Activated CD4-positive, CD25-positive, alpha-beta regulatory T cell treated with anti-CD3 and anti-CD28 coated beads, Interleukin-2, amount 50 U/mL, for 24 hours (primary cell): ENCODE data around the gene OSCP1.
A peak's percentile ranks its signal among the peaks of the same experiment; 100 is the strongest.
"Not testable (repeated sequence)": the region's sequence is repeated elsewhere in the genome, so short reads cannot be mapped to it uniquely, and the experiment has no call there.

Experiments
- ATAC-seq, 2 donors: fragments of 150-1000 bp; cut with Tn5 transposase; one replicate each; pipeline ENCODE4 v1.10.0; 2021; ENCODE audit warnings: mild to moderate bottlenecking in 1 of 2, moderate library complexity in 1 of 2

Gene OSCP1

GRCh38 chr1:36450270-36450918 is at the start of gene OSCP1:
TSS of gene OSCP1 (minus strand) at chr1:36450451. CDS start at chr1:36450369, 82 bp downstream.
- ATAC-seq: peak; percentile 99 to 100

- no peak for ATAC-seq
Measured at GRCh38 chr1:36497207-36497606, 47.0 kb upstream of the OSCP1 start.

- ATAC-seq: no peak
Measured at GRCh38 chr1:36494971-36495370, 44.7 kb upstream of the OSCP1 start.

GRCh38 chr1:36493524-36493923 is 43.3 kb upstream of the OSCP1 start:
- ATAC-seq: no peak

- ATAC-seq: no peak
Measured at GRCh38 chr1:36492491-36492890, 42.2 kb upstream of the OSCP1 start.

- ATAC-seq: not testable (repeated sequence)
Measured at GRCh38 chr1:36489258-36490051, 39.2 kb upstream of the OSCP1 start.

GRCh38 chr1:36487906-36488305 is 37.7 kb upstream of the OSCP1 start:
- ATAC-seq: no peak

- ATAC-seq: not testable (repeated sequence)
Measured at GRCh38 chr1:36487336-36487725, 37.1 kb upstream of the OSCP1 start.

- no peak for ATAC-seq
Measured at GRCh38 chr1:36486439-36487335, 36.4 kb upstream of the OSCP1 start.

- no peak for ATAC-seq
Measured at GRCh38 chr1:36486093-36486438, 35.8 kb upstream of the OSCP1 start.

- ATAC-seq: no peak
Measured at GRCh38 chr1:36484099-36484498, 33.8 kb upstream of the OSCP1 start.

- ATAC-seq: no peak
Measured at GRCh38 chr1:36482724-36483388, 32.6 kb upstream of the OSCP1 start, which contains the start of gene CSF3R. TSS of gene CSF3R (minus strand) at chr1:36482913. CDS start at chr1:36479496, 3,417 bp downstream.

- ATAC-seq: no peak
Measured at GRCh38 chr1:36481771-36482723, 31.8 kb upstream of the OSCP1 start.

GRCh38 chr1:36481091-36481490 is 30.8 kb upstream of the OSCP1 start:
- no peak for ATAC-seq

- ATAC-seq: no peak
Measured at GRCh38 chr1:36480161-36480560, 29.9 kb upstream of the OSCP1 start.

- ATAC-seq: no peak
Measured at GRCh38 chr1:36479505-36480051, 29.3 kb upstream of the OSCP1 start.

GRCh38 chr1:36477615-36478014 is 27.4 kb upstream of the OSCP1 start:
- not testable (repeated sequence) for ATAC-seq

- ATAC-seq: no peak
Measured at GRCh38 chr1:36476945-36477344, 26.7 kb upstream of the OSCP1 start.

GRCh38 chr1:36475910-36476604 is 25.8 kb upstream of the OSCP1 start:
- no peak for ATAC-seq

GRCh38 chr1:36475341-36475740 is 25.1 kb upstream of the OSCP1 start:
- ATAC-seq: no peak
